Loucy (cell line): Measurements from ENCODE around the gene RASSF7.
"Not testable (repeated sequence)": the region's sequence is repeated elsewhere in the genome, so short reads cannot be mapped to it uniquely, and the experiment has no call there.

Experiments used
- H2AFZ ChIP-seq: fragments of 200-600 bp; sonication (generic); 2 replicates; pipeline ENCODE4 v1.6.0; 2016; ENCODE audit warnings: antibody characterized with exemption, mild to moderate bottlenecking, low read length, moderate library complexity
- H3F3A ChIP-seq: fragments of 200-600 bp; 2 replicates; pipeline ENCODE4 v1.6.0; 2016; ENCODE audit warnings: antibody characterized with exemption, low read depth, mild to moderate bottlenecking
- H3K27me3 ChIP-seq: fragments of 200-600 bp; sonication (generic); 2 replicates; pipeline ENCODE4 v1.6.1; 2014; ENCODE audit warnings: low read length, mild to moderate bottlenecking; ENCODE audit not compliant: insufficient read depth, poor library complexity, severe bottlenecking
- H3K36me3 ChIP-seq: fragments of 200-600 bp; sonication (generic); 2 replicates; pipeline ENCODE4 v1.6.1; 2016; ENCODE audit warnings: low read length; ENCODE audit not compliant: insufficient read depth
- H3K4me1 ChIP-seq: fragments of 200-600 bp; sonication (generic); 2 replicates; pipeline ENCODE4 v1.5.1; 2014; ENCODE audit warnings: low read length, mild to moderate bottlenecking; ENCODE audit not compliant: insufficient read depth, poor library complexity, severe bottlenecking
- H3K4me2 ChIP-seq: fragments of 200-600 bp; sonication (generic); 2 replicates; pipeline ENCODE4 v1.6.0; 2014; ENCODE audit warnings: antibody characterized with exemption, low read length, low read depth, mild to moderate bottlenecking; ENCODE audit not compliant: poor library complexity, severe bottlenecking
- H3K4me3 ChIP-seq: fragments of 200-600 bp; sonication (generic); 2 replicates; pipeline ENCODE4 v1.5.1; 2014; ENCODE audit warnings: low read length, mild to moderate bottlenecking, mixed read lengths; ENCODE audit not compliant: poor library complexity, severe bottlenecking
- H3K79me2 ChIP-seq: fragments of 200-600 bp; sonication (generic); 2 replicates; pipeline ENCODE4 v1.6.1; 2014; ENCODE audit warnings: low read length; ENCODE audit not compliant: insufficient read depth
- H3K9ac ChIP-seq: fragments of 200-600 bp; sonication (generic); 2 replicates; pipeline ENCODE4 v1.6.0; 2014; ENCODE audit warnings: mild to moderate bottlenecking, low read depth, low read length, moderate library complexity; ENCODE audit not compliant: poor library complexity, severe bottlenecking
- H3K9me2 ChIP-seq: fragments of 200-600 bp; sonication (generic); replicated peaks from 2 replicates; pipeline ENCODE4 v1.6.1; 2016; ENCODE audit warnings: low read depth, low read length, mixed read lengths
- H3K9me3 ChIP-seq: fragments of 200-600 bp; sonication (generic); 2 replicates; pipeline ENCODE4 v1.6.1; 2014; ENCODE audit warnings: mild to moderate bottlenecking, antibody characterized with exemption, low read length, low read depth; ENCODE audit not compliant: insufficient read depth
- H4K20me1 ChIP-seq: fragments of 200-600 bp; sonication (generic); 2 replicates; pipeline ENCODE4 v1.6.0; 2014; ENCODE audit warnings: antibody characterized with exemption, low read length, mild to moderate bottlenecking; ENCODE audit not compliant: insufficient read depth, poor library complexity, severe bottlenecking
- EZH2phosphoT487 ChIP-seq: fragments of 200-600 bp; IDR thresholded peaks from 2 replicates; pipeline ENCODE4 v1.6.1; 2018; ENCODE audit warnings: antibody characterized with exemption, mild to moderate bottlenecking, moderate library complexity, borderline replicate concordance
- TF ChIP-seq, protein P1 (sequence below): fragments of 200-600 bp; sonication (generic); conservative IDR thresholded peaks from 2 replicates; pipeline ENCODE4 v1.5.1; 2014; ENCODE audit warnings: mild to moderate bottlenecking, antibody characterized with exemption, low read length

RASSF7 gene

DNA sequence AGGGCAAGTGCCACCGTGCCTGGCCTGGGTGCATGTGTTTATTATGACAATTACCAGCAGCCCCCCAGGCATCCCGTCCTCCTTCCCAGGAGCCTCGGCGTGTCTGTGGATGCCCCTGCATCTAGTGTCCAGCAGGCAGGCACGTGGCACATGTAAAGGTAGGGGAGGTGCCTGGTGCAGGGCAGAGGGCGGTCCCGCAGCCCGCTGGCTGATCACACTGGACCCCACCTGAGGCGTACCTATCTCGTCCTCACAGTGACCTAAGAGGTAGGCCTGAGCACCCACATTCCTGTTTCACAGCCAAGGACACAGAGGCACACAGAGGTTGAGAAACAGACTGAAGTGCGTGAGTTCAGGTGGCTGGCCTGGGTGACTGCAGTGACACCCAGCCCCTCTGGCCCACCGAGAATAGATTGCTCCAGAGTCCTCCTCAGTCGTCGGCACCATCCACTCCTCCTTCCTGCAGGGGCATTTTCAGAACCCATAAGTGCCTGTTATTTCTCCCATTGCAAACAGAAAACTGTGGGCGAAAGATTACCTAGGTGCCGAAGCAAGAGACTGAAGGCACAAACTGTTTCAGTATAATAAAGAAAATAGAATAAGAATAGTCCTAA is 12.5 kb downstream of the RASSF7 start:
- Histone ChIP-seq H3K4me2 (no peak overlapping the region), H3K4me1 (peaks cover 25% of the 10 kb centered on the region), H3F3A (no peaks in the 10 kb centered on the region), H3K79me2 (peaks cover 24% of the 10 kb centered on the region), H3K36me3 (no peaks in the 10 kb centered on the region), H3K4me3 (no peak overlapping the region), H4K20me1 (peaks cover 16% of the 10 kb centered on the region), H3K27me3 (no peaks in the 10 kb centered on the region), H3K9ac (no peak overlapping the region), H3K9me2 (no peaks in the 10 kb centered on the region), H2AFZ (no peak overlapping the region), H3K9me3 (no peaks in the 10 kb centered on the region)
- TF ChIP-seq, protein P1, sequence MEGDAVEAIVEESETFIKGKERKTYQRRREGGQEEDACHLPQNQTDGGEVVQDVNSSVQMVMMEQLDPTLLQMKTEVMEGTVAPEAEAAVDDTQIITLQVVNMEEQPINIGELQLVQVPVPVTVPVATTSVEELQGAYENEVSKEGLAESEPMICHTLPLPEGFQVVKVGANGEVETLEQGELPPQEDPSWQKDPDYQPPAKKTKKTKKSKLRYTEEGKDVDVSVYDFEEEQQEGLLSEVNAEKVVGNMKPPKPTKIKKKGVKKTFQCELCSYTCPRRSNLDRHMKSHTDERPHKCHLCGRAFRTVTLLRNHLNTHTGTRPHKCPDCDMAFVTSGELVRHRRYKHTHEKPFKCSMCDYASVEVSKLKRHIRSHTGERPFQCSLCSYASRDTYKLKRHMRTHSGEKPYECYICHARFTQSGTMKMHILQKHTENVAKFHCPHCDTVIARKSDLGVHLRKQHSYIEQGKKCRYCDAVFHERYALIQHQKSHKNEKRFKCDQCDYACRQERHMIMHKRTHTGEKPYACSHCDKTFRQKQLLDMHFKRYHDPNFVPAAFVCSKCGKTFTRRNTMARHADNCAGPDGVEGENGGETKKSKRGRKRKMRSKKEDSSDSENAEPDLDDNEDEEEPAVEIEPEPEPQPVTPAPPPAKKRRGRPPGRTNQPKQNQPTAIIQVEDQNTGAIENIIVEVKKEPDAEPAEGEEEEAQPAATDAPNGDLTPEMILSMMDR = no peak
- TF ChIP-seq EZH2phosphoT487 = no peak

DNA sequence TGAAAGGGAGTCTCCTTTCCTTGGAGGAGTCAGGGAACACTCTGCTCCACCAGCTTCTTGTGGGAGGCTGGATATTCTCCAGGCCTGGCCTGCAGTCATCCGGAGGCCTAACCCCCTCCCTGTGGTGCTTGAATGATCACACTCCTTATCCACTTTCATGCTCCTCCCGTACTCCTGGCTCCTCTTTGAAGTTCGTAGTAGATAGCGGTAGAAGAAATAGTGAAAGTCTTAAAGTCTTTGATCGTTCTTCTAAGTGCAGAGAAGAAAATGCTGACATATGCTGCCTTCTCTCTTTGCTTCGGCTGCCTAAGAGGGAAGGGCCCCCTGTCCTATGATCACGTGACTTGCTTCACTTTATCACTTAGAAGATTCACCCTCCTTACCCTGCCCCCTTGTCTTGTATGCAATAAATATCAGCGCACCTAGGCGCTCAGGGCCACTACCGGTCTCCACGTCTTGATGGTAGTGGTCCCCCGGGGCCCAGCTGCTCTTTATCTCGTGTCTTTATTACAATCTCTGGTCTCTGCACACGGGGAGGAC is 13.3 kb downstream of the RASSF7 start:
- not testable (repeated sequence) for H3K9me3 ChIP-seq, H3K4me3 ChIP-seq, H3K27me3 ChIP-seq, H3F3A ChIP-seq, H3K9me2 ChIP-seq, H3K9ac ChIP-seq, H3K36me3 ChIP-seq, H2AFZ ChIP-seq
- Histone ChIP-seq H3K4me2 (peak overlapping the region; percentile 83), H4K20me1 (peaks cover 24% of the 10 kb centered on the region), H3K4me1 (peaks cover 30% of the 10 kb centered on the region), H3K79me2 (peaks cover 31% of the 10 kb centered on the region)

DNA sequence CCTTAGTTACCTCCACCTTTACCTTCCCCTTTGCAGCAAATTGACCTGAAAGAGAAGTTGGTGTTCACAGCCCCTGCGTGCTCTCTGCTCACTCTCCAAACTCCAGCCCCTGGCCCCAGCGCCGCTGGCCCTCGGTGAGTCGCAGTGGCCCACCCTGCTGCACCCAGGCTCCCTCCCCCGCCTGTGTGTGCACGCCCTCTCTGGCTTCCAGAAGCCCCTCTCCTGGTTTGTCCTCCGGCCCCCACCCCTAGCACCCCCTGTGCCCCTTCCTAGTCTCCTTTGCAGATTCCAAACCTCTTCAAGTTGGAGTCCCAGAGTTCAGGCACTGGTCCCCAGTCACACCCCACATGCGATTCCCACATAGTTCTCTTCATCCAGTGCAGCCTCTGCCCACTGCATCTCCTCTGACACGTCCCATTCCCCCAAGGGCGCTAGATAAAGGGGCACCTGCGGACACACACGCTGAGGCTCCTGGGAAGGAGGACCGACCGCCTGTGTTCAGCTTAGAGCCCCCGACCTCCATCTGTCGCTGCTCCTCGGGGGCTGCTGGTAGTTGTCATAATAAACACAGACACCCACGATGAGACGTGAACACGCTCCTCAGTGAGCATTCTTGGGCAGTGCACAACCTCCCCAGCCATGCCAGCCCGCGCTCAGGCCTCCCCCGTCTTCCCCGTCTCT is 14.0 kb downstream of the RASSF7 start:
- no peaks in the 10 kb centered on the region for H3K9me2 ChIP-seq
- H3K4me3 ChIP-seq = peak overlapping the region; percentile 79
- H2AFZ ChIP-seq = no peak overlapping the region
- H3K4me2 ChIP-seq = peak overlapping the region; percentile 83
- no peak overlapping the region for H3K9ac ChIP-seq
- H3K4me1 ChIP-seq = peaks cover 30% of the 10 kb centered on the region
- H3K9me3 ChIP-seq = no peaks in the 10 kb centered on the region
- no peaks in the 10 kb centered on the region for H3F3A ChIP-seq
- H4K20me1 ChIP-seq = peaks cover 31% of the 10 kb centered on the region
- H3K79me2 ChIP-seq = peaks cover 32% of the 10 kb centered on the region
- H3K36me3 ChIP-seq = no peaks in the 10 kb centered on the region
- no peaks in the 10 kb centered on the region for H3K27me3 ChIP-seq
- TF ChIP-seq EZH2phosphoT487 = no peak
- TF ChIP-seq, protein P1 = no peak
